SK-N-SH (cell line): Measurements from ENCODE around the gene SLC9A4. TPM values are rescaled to one million over a fixed set of nuclear protein-coding genes. Genes with fewer than 3 reads are reported as not detected.

Source experiments
- CTCF ChIA-PET: fragments of 300-600, 350-600 bp; formaldehyde crosslinking; extraction: SDS; loops from one replicate; lab custom pipeline; 2021; lab: Yijun Ruan, JAX
- POLR2A ChIA-PET: fragments of 350-600 bp; sonication (Branson Sonifier 250); formaldehyde crosslinking; extraction: SDS; loops from one replicate; lab custom pipeline; 2020; ENCODE audit warnings: antibody characterized with exemption, inconsistent platforms; lab: Yijun Ruan, JAX
- DNase-seq: peaks from one replicate; pipeline ENCODE4 v3.0.0; 2012
- H2AFZ ChIP-seq: fragments of 200-600 bp; sonication (generic); 2 replicates; pipeline ENCODE4 v1.8.1; 2016; ENCODE audit warnings: antibody characterized with exemption, mild to moderate bottlenecking, low read depth
- H3F3A ChIP-seq: fragments of 200-600 bp; sonication (generic); replicated peaks from 2 replicates; pipeline ENCODE3; 2016; ENCODE audit warnings: antibody characterized with exemption, mild to moderate bottlenecking; ENCODE audit not compliant: insufficient read depth
- H3K27ac ChIP-seq, 2 experiments: fragments of 200-500 bp in 1 of 2; fragments of 200-600 bp in 1 of 2; sonication (Bioruptor generic) in 1 of 2; sonication (generic), shearing (Covaris generic) in 1 of 2; 2 replicates each; pipeline versions ENCODE4 v1.5.1 to v1.6.1; 2014 to 2016; ENCODE audit warnings: low read depth in 2 of 2, inconsistent platforms in 1 of 2, low read length in 1 of 2, mild to moderate bottlenecking in 1 of 2, mixed read lengths in 1 of 2
- H3K27me3 ChIP-seq: fragments of 200-600 bp; sonication (generic), shearing (Covaris generic); 2 replicates; pipeline ENCODE4 v1.6.1; 2016; ENCODE audit warnings: mixed run types; ENCODE audit not compliant: insufficient read depth
- H3K36me3 ChIP-seq, 2 experiments: fragments of 200-500 bp in 1 of 2; fragments of 200-600 bp in 1 of 2; sonication (Bioruptor generic) in 1 of 2; sonication (generic) in 1 of 2; replicated peaks in 1 of 2; 2 replicates each; pipeline versions ENCODE3 to v1.5.1; 2014 to 2016; ENCODE audit warnings: low read length in 1 of 2, mild to moderate bottlenecking in 1 of 2; ENCODE audit not compliant: insufficient read depth in 2 of 2, control insufficient read depth in 1 of 2
- H3K4me1 ChIP-seq, 2 experiments: fragments of 200-500 bp in 1 of 2; fragments of 200-600 bp in 1 of 2; sonication (Bioruptor generic) in 1 of 2; sonication (generic), shearing (Covaris generic) in 1 of 2; 2 replicates each; pipeline versions ENCODE4 v1.5.1 to v1.6.1; 2014 to 2016; ENCODE audit warnings: low read depth in 1 of 2, low read length in 1 of 2, mixed run types in 1 of 2; ENCODE audit not compliant: insufficient read depth in 2 of 2, control insufficient read depth in 1 of 2
- H3K4me2 ChIP-seq: fragments of 200-600 bp; sonication (generic), shearing (Covaris generic); 2 replicates; pipeline ENCODE4 v1.6.1; 2017; ENCODE audit warnings: mixed run types
- H3K4me3 ChIP-seq, 2 experiments: fragments of 200-500 bp in 1 of 2; fragments of 200-600 bp in 1 of 2; sonication (Bioruptor generic) in 1 of 2; sonication (generic), shearing (Covaris generic) in 1 of 2; 2 replicates each; pipeline versions ENCODE4 v1.5.1 to v1.8.1; 2014 to 2016; ENCODE audit warnings: low read depth in 2 of 2, inconsistent platforms in 1 of 2, low read length in 1 of 2, mild to moderate bottlenecking in 1 of 2, mixed read lengths in 1 of 2, moderate library complexity in 1 of 2
- H3K79me2 ChIP-seq: fragments of 200-600 bp; sonication (generic); 2 replicates; pipeline ENCODE4 v1.8.1; 2017; ENCODE audit warnings: mild to moderate bottlenecking; ENCODE audit not compliant: insufficient read depth
- H3K9ac ChIP-seq: fragments of 200-600 bp; sonication (generic); 2 replicates; pipeline ENCODE4 v1.6.1; 2017; ENCODE audit warnings: mixed run types
- H3K9me2 ChIP-seq: fragments of 200-600 bp; sonication (generic); 2 replicates; pipeline ENCODE4 v1.6.1; 2017; ENCODE audit warnings: mixed run types
- H3K9me3 ChIP-seq: fragments of 200-600 bp; sonication (generic); 2 replicates; pipeline ENCODE4 v1.6.1; 2017; ENCODE audit warnings: mixed run types, mild to moderate bottlenecking, moderate library complexity
- H4K20me1 ChIP-seq: fragments of 200-600 bp; sonication (generic); 2 replicates; pipeline ENCODE4 v1.6.1; 2017; ENCODE audit warnings: mild to moderate bottlenecking, mixed run types; ENCODE audit not compliant: insufficient read depth
- EP300 ChIP-seq, 2 experiments: IDR thresholded peaks; 2 replicates each; pipeline versions ENCODE4 v1.4.0 to v1.6.1; 2012; ENCODE audit warnings: borderline replicate concordance in 1 of 2, low read depth in 1 of 2, low read length in 1 of 2
- GATA2 ChIP-seq: sonication (generic); formaldehyde crosslinking; IDR thresholded peaks from 2 replicates; pipeline ENCODE4 v1.5.0; 2020; ENCODE audit warnings: mild to moderate bottlenecking, missing genetic modification reagents
- IRF3 ChIP-seq: fragments of 150-350 bp; IDR thresholded peaks from 2 replicates; pipeline ENCODE4 v1.6.1; 2016; ENCODE audit warnings: mild to moderate bottlenecking, low read depth, low read length
- RCOR1 ChIP-seq: fragments of 150-350 bp; IDR thresholded peaks from 2 replicates; pipeline ENCODE4 v1.6.1; 2017; ENCODE audit warnings: antibody characterized with exemption, low read length
- TCF12 ChIP-seq: IDR thresholded peaks from 2 replicates; pipeline ENCODE4 v1.4.0; 2012
- WGBS: methylation state at CpG from one replicate; pipeline ENCODE4 v1.1.6; 2017; ENCODE audit warnings: low lambda C conversion rate; 5-methylcytosine and 5-hydroxymethylcytosine counted together
- polyA plus RNA-seq, 3 experiments: library from polyadenylated mRNA; depleted of rRNA; stranded (reverse); fragments of >200 nt; gene quantifications; 2 replicates each; pipeline ENCODE4 v1.2.3, GENCODE V29; 2012
- TF ChIP-seq, protein P1 (sequence below): IDR thresholded peaks from 2 replicates; pipeline ENCODE4; 2012
- TF ChIP-seq, protein P2 (sequence below): IDR thresholded peaks from 2 replicates; pipeline ENCODE4 v1.4.0; 2012; ENCODE audit warnings: low read depth, borderline replicate concordance

The SLC9A4 gene
- polyA plus RNA-seq, 1 of the 3 experiments (the other 2 are of a cell fraction) = 0.07 TPM

DNA sequence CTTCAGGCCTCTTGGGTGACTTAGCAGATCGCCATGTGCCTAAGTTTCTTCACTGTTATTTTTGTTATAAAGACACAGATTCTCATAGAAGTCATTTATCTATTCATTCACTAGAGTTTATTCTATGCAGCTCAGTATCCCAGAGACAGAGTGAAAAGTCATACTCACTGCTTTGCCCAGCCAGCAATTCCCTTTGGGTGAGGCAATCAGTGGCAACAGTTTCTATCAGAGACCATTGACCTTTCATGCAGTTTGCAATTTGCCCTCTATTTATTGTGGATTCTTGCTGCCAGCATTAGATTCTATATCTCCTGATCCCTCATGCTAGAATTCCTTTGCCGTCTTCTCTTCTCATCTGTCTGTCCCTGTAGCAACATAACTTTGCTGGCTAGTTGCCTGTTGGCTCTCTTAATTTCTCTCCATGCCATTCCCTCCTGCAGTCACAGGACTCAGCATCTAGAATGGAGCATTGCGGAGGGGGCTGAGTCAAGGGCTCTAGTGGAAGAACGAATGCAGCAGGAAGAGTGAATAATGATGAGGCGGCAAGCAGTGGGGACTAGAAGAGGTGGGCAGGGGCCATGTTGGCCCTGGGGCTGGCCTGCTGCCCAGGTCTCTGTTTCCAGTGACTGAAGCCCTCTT, 12.2 kb downstream of the SLC9A4 start:
- no peak for TF ChIP-seq IRF3
- TF ChIP-seq, protein P1, sequence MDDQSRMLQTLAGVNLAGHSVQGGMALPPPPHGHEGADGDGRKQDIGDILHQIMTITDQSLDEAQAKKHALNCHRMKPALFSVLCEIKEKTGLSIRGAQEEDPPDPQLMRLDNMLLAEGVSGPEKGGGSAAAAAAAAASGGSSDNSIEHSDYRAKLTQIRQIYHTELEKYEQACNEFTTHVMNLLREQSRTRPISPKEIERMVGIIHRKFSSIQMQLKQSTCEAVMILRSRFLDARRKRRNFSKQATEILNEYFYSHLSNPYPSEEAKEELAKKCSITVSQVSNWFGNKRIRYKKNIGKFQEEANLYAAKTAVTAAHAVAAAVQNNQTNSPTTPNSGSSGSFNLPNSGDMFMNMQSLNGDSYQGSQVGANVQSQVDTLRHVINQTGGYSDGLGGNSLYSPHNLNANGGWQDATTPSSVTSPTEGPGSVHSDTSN = no peak
- Histone ChIP-seq H3K4me2 (no peak overlapping the region; the same call in 1 of the 2 replicates), H3K4me3 (no peak overlapping the region), H3K27me3 (no peaks in the 10 kb centered on the region), H3K79me2 (no peaks in the 10 kb centered on the region), H3K9me3 (no peaks in the 10 kb centered on the region), H3K9ac (no peak overlapping the region; the same call in 1 of the 2 replicates), H3K9me2 (no peaks in the 10 kb centered on the region), H2AFZ (peak overlapping the region; percentile 8; the same call in 1 of the 2 replicates), H3F3A (peaks cover 9% of the 10 kb centered on the region), H3K27ac (peak overlapping the region in 1 of 2 experiments; percentile 7; a peak in 1 of 4 replicates), H4K20me1 (no peaks in the 10 kb centered on the region), H3K4me1 (no peaks in the 10 kb centered on the region; a peak in 1 of 4 replicates), H3K36me3 (no peaks in the 10 kb centered on the region)
- no peak for DNase-seq
- 27% methylated on average over 5 of the region's 5 CpGs for WGBS
- CTCF ChIA-PET = interaction anchor here (2.8 kb wide), 1 partner anchor 13 kb away, joined by 26 read pairs; the partner anchor contains the start of gene SLC9A4
- POLR2A ChIA-PET = no interaction called here

- 0% methylated on average over 1 of the region's 1 CpG for whole genome bisulfite sequencing
- H2AFZ ChIP-seq = peak overlapping the region; percentile 54; the same call in 1 of the 2 replicates
Measured at GRCh38 chr2:102486941-102487702, 14.1 kb downstream of the SLC9A4 start.

More at GRCh38 chr2:102486941-102487702, 14.1 kb downstream of the SLC9A4 start:
- no peaks in the 10 kb centered on the region for H3K79me2 ChIP-seq
- no peaks in the 10 kb centered on the region for H3K9me2 ChIP-seq
- H3K4me3 ChIP-seq = peak overlapping the region in 1 of 2 experiments; percentile 43; a peak in 1 of 4 replicates
- H3K27me3 ChIP-seq = no peaks in the 10 kb centered on the region
- H3F3A ChIP-seq = peaks cover 9% of the 10 kb centered on the region
- TF ChIP-seq RCOR1 (no peak), TCF12 (no peak), EP300 (IDR thresholded peaks at IDR 0.05; ENCODE audit: borderline replicate concordance in 1 of 2, low read depth in 1 of 2, low read length in 1 of 2) (no peak), GATA2 (CRISPR knock-in tag) (no peak), IRF3 (no peak)
- TF ChIP-seq, protein P1 = no peak
- TF ChIP-seq, protein P2, sequence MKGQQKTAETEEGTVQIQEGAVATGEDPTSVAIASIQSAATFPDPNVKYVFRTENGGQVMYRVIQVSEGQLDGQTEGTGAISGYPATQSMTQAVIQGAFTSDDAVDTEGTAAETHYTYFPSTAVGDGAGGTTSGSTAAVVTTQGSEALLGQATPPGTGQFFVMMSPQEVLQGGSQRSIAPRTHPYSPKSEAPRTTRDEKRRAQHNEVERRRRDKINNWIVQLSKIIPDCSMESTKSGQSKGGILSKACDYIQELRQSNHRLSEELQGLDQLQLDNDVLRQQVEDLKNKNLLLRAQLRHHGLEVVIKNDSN = no peak
- CTCF ChIA-PET = interaction anchor here (1.7 kb wide), 1 partner anchor 14 kb away, joined by 14 read pairs; the partner anchor contains the start of gene SLC9A4
- no peak for DNase-seq
- peak overlapping the region; percentile 64 for H3K4me2 ChIP-seq
- POLR2A ChIA-PET = no interaction called here
- peak overlapping the region in 1 of 2 experiments; percentile 51; a peak in 2 of 4 replicates for H3K27ac ChIP-seq
- H4K20me1 ChIP-seq = no peaks in the 10 kb centered on the region
- H3K9me3 ChIP-seq = no peaks in the 10 kb centered on the region
- no peak overlapping the region for H3K9ac ChIP-seq
- H3K36me3 ChIP-seq = no peaks in the 10 kb centered on the region
- no peaks in the 10 kb centered on the region; a peak in 1 of 4 replicates for H3K4me1 ChIP-seq
